Glomerular endothelial cell (primary cell): ENCODE measurements around the gene CNRIP1. TPM values are rescaled to one million over a fixed set of nuclear protein-coding genes. Genes with fewer than 3 reads are reported as not detected.
"Not testable (repeated sequence)": the region's sequence is repeated elsewhere in the genome, so short reads cannot be mapped to it uniquely, and the experiment has no call there.

Experiments used
- DNase-seq: peaks from one replicate; pipeline ENCODE4 v3.0.0-alpha.2; 2011; ENCODE audit warnings: low read depth, low spot score; ENCODE audit errors: extremely low read depth
- total RNA-seq: library from RNA; depleted of rRNA; stranded (reverse); fragments of >200 nt; gene quantifications from 2 replicates; pipeline ENCODE4 v1.2.3, GENCODE V29; 2015

CNRIP1 gene
- total RNA-seq, 1 donor from 2014 or later, result 50.6 TPM

- DNase-seq, result no peak
These were observed 21.2 kb upstream of the CNRIP1 start for GRCh38 chr2:68341062-68341329.

- no peak for DNase-seq
These were observed 20.7 kb upstream of the CNRIP1 start for GRCh38 chr2:68340226-68341061.

- no peak for DNase-seq
These were observed 16.4 kb upstream of the CNRIP1 start for GRCh38 chr2:68336192-68336591.

GRCh38 chr2:68333931-68334330 lies 14.2 kb upstream of the CNRIP1 start:
- DNase-seq, result no peak

GRCh38 chr2:68333009-68333408 lies 13.3 kb upstream of the CNRIP1 start:
- no peak for DNase-seq

GRCh38 chr2:68330691-68331090 lies 10.9 kb upstream of the CNRIP1 start:
- no peak for DNase-seq

GRCh38 chr2:68328901-68329300 lies 9.2 kb upstream of the CNRIP1 start:
- DNase-seq, result no peak

GRCh38 chr2:68325056-68325455 lies 5.3 kb upstream of the CNRIP1 start:
- no peak for DNase-seq

- no peak for DNase-seq
These were observed 431 bp upstream of the CNRIP1 start for GRCh38 chr2:68320118-68320641.

- no peak for DNase-seq
These were observed 793 bp downstream of the CNRIP1 start for GRCh38 chr2:68318914-68319397.

GRCh38 chr2:68317971-68318913 lies 1.5 kb downstream of the CNRIP1 start:
- no peak for DNase-seq

- DNase-seq, result no peak
These were observed 3.6 kb downstream of the CNRIP1 start for GRCh38 chr2:68316111-68316510.

GRCh38 chr2:68311033-68311432 lies 8.7 kb downstream of the CNRIP1 start:
- no peak for DNase-seq

- DNase-seq, result no peak
These were observed 10.3 kb downstream of the CNRIP1 start for GRCh38 chr2:68309426-68309825.

GRCh38 chr2:68303902-68304272 lies 15.9 kb downstream of the CNRIP1 start:
- not testable (repeated sequence) for DNase-seq

- no peak for DNase-seq
These were observed 16.5 kb downstream of the CNRIP1 start for GRCh38 chr2:68303033-68303901.

GRCh38 chr2:68302281-68302875 lies 17.4 kb downstream of the CNRIP1 start:
- no peak for DNase-seq

- no peak for DNase-seq
These were observed 24.2 kb downstream of the CNRIP1 start for GRCh38 chr2:68295516-68295915.

GRCh38 chr2:68294913-68295312 lies 24.8 kb downstream of the CNRIP1 start:
- DNase-seq, result no peak

GRCh38 chr2:68294187-68294586 lies 25.6 kb downstream of the CNRIP1 start:
- DNase-seq, result no peak
